OCI-LY7 (cell line): ENCODE measurements around the gene RFWD3. TPM values are rescaled to one million over a fixed set of nuclear protein-coding genes. Genes with fewer than 3 reads are reported as not detected.

Experiments
- Bru-seq: library from RNA; stranded (reverse); fragments of 400-500 nt; gene quantifications from one replicate; lab custom pipeline; 2021; lab: Mats Ljungman, UMichigan
- BruChase-seq, 2 experiments: library from RNA; stranded (reverse); fragments of 400-500 nt; gene quantifications; one replicate each; lab custom pipeline; 2021; lab: Mats Ljungman, UMichigan
- BruUV-seq: library from RNA; stranded (reverse); fragments of 400-500 nt; replicated peaks from 2 replicates; lab custom pipeline; 2021; lab: Mats Ljungman, UMichigan
- CTCF ChIA-PET: fragments of 300-600 bp; sonication (Branson Sonifier 250); formaldehyde crosslinking; loops from one replicate; lab custom pipeline; 2022; ENCODE audit warnings: antibody characterized with exemption; ENCODE audit not compliant: unreplicated experiment; lab: Charles Lee
- POLR2A ChIA-PET: fragments of 300-600 bp; sonication (Branson Sonifier 250); formaldehyde crosslinking; loops from one replicate; lab custom pipeline; 2022; ENCODE audit warnings: antibody characterized with exemption; lab: Charles Lee
- DNase-seq: peaks from one replicate; pipeline ENCODE4 v3.0.0-alpha.2; 2015; ENCODE audit warnings: low spot score
- H2AFZ ChIP-seq: fragments of 200-600 bp; sonication (generic), shearing (Covaris generic); 2 replicates; pipeline ENCODE4 v1.6.1; 2014; ENCODE audit warnings: mild to moderate bottlenecking, antibody characterized with exemption, low read length, moderate library complexity
- H3K27ac ChIP-seq: fragments of 200-600 bp; sonication (generic); 2 replicates; pipeline ENCODE4 v1.5.1; 2014; ENCODE audit warnings: mixed run types, low read depth, mild to moderate bottlenecking, moderate library complexity, low read length, inconsistent platforms; ENCODE audit not compliant: poor library complexity, severe bottlenecking
- H3K36me3 ChIP-seq: fragments of 200-600 bp; sonication (generic); 2 replicates; pipeline ENCODE4 v1.6.1; 2014; ENCODE audit warnings: mild to moderate bottlenecking, antibody characterized with exemption, low read length, moderate library complexity, mixed read lengths; ENCODE audit not compliant: insufficient read depth
- H3K4me1 ChIP-seq: fragments of 200-600 bp; sonication (generic); 2 replicates; pipeline ENCODE4 v1.5.1; 2014; ENCODE audit warnings: mild to moderate bottlenecking, low read length; ENCODE audit not compliant: insufficient read depth, poor library complexity, severe bottlenecking
- H3K4me2 ChIP-seq: fragments of 200-600 bp; sonication (generic); 2 replicates; pipeline ENCODE4 v1.6.1; 2014; ENCODE audit warnings: mild to moderate bottlenecking, low read length
- H3K4me3 ChIP-seq: fragments of 200-600 bp; sonication (generic); 2 replicates; pipeline ENCODE4 v1.5.1; 2014; ENCODE audit warnings: mild to moderate bottlenecking, low read depth, low read length; ENCODE audit not compliant: poor library complexity, severe bottlenecking
- H3K79me2 ChIP-seq: fragments of 200-600 bp; sonication (generic); 2 replicates; pipeline ENCODE4 v1.6.1; 2016; ENCODE audit warnings: low read depth, mild to moderate bottlenecking, low read length, moderate library complexity, mixed read lengths; ENCODE audit not compliant: insufficient read depth
- H3K9me2 ChIP-seq: fragments of 200-600 bp; sonication (generic); 2 replicates; pipeline ENCODE4 v1.6.1; 2016; ENCODE audit warnings: mild to moderate bottlenecking, low read length, mixed read lengths; ENCODE audit not compliant: insufficient read depth
- H3K9me3 ChIP-seq: fragments of 200-600 bp; sonication (generic); 2 replicates; pipeline ENCODE4 v1.6.1; 2014; ENCODE audit warnings: mild to moderate bottlenecking, mixed run types, low read length, mixed read lengths
- H4K20me1 ChIP-seq: fragments of 200-600 bp; sonication (generic); 2 replicates; pipeline ENCODE4 v1.6.1; 2014; ENCODE audit warnings: mild to moderate bottlenecking, antibody characterized with exemption, low read length, moderate library complexity, mixed read lengths; ENCODE audit not compliant: insufficient read depth
- CTCF ChIP-seq: fragments of 200-600 bp; sonication (generic); conservative IDR thresholded peaks from 2 replicates; pipeline ENCODE4 v1.5.1; 2014; ENCODE audit warnings: mild to moderate bottlenecking, antibody characterized with exemption, low read length, moderate library complexity, mixed read lengths
- EZH2phosphoT487 ChIP-seq: fragments of 200-600 bp; sonication (generic); IDR thresholded peaks from 2 replicates; pipeline ENCODE4 v1.6.1; 2018; ENCODE audit warnings: low read depth, borderline replicate concordance, mild to moderate bottlenecking, mixed run types, antibody characterized with exemption, low read length, moderate library complexity, mixed read lengths
- intact Hi-C: fragments of 100-400 bp; cut with micrococcal nuclease; formaldehyde crosslinking; loops from one replicate; pipeline ENCODE4 v1.10.0; 2022; ENCODE audit not compliant: unreplicated experiment
- long read RNA-seq: library from polyadenylated mRNA; stranded (forward); transcript quantifications from one replicate; pipeline ENCODE4 v2.0.0, GENCODE V29; 2022
- total RNA-seq, 2 experiments: library from RNA; depleted of rRNA in 1 of 2; stranded (reverse); fragments of >200 nt in 1 of 2; shearing (Covaris generic) in 1 of 2; gene quantifications; 2 replicates each; pipeline ENCODE4 v1.2.3, GENCODE V29; 2014 to 2022

RFWD3 gene
- total RNA-seq (2014; rRNA removed; shearing (Covaris generic)) (56.3 and 79.7 TPM in 2 replicates), total RNA-seq (2022) (133 and 134 TPM in 2 replicates), Bru-seq, nascent RNA (percentile 95 among the genes with signal in this experiment), BruChase-seq, experiment 1, labeled RNA remaining after a 6-hour chase (percentile 86 among the genes with signal in this experiment), BruChase-seq, experiment 2, labeled RNA remaining after a 2-hour chase (percentile 94 among the genes with signal in this experiment)
- long read RNA-seq, full-length matches to known transcripts, result 123 of 185 reads
- long read RNA-seq, partial matches to known transcripts, result 21 of 185 reads
- long read RNA-seq, other reads (novel, unspliced or antisense), result 41 of 185 reads

- CTCF ChIA-PET, result interaction anchor here (2.2 kb wide), 1 partner anchor 32 kb away, joined by 8 read pairs; no protein-coding TSS in a partner anchor
- H4K20me1 ChIP-seq, result peaks cover 19% of the 10 kb centered on the region
- H3K79me2 ChIP-seq, result peaks cover 51% of the 10 kb centered on the region
- H3K36me3 ChIP-seq, result peaks cover 46% of the 10 kb centered on the region
- TF ChIP-seq CTCF, result no peak
- TF ChIP-seq EZH2phosphoT487, result no peak
- no TSS peak for BruUV-seq
- DNase-seq, result peak; percentile 100
- H3K4me3 ChIP-seq, result peak within 1 kb of the TSS; percentile 93
- H3K4me1 ChIP-seq, result peaks cover 37% of the 10 kb centered on the region
- intact Hi-C loops, result loop anchor here (2.0 kb wide), 1 partner anchor 34 kb away; the partner anchor contains the start of gene MLKL
- peaks cover 6% of the 10 kb centered on the region; the same call in 1 of the 2 replicates for H3K9me3 ChIP-seq
- peak within 1 kb of the TSS; percentile 75 for H3K27ac ChIP-seq
- POLR2A ChIA-PET, result interaction anchor here (0.5 to 2.6 kb wide), 19 partner anchors 10 to 405 kb away, joined by 3 to 20 read pairs (median 5); partner anchors contain the start of genes GLG1, MLKL and WDR59
- peak within 1 kb of the TSS; percentile 77 for H3K4me2 ChIP-seq
- no peaks in the 10 kb centered on the region for H3K9me2 ChIP-seq
- peak within 1 kb of the TSS; percentile 96 for H2AFZ ChIP-seq
Measured at GRCh38 chr16:74666425-74667254, at the start of gene RFWD3. RFWD3 (minus strand) TSS chr16:74666877; CDS start chr16:74661449, 5,428 bp downstream.

- Histone ChIP-seq H3K36me3 (no peaks in the 10 kb centered on the region), H3K79me2 (no peaks in the 10 kb centered on the region), H3K4me1 (no peaks in the 10 kb centered on the region), H4K20me1 (no peaks in the 10 kb centered on the region), H3K9me2 (no peaks in the 10 kb centered on the region), H3K4me2 (no peak overlapping the region), H3K27ac (no peak overlapping the region), H3K4me3 (no peak overlapping the region), H2AFZ (no peak overlapping the region), H3K9me3 (no peaks in the 10 kb centered on the region)
- CTCF ChIA-PET, result interaction anchor here (0.6 kb wide), 1 partner anchor 20 kb away, joined by 4 read pairs; no protein-coding TSS in a partner anchor
- POLR2A ChIA-PET, result interaction anchor here (0.6 kb wide), 2 partner anchors 143 to 337 kb away, joined by 3 read pairs; no protein-coding TSS in a partner anchor
- DNase-seq, result no peak
- no TSS peak for BruUV-seq
- intact Hi-C loops, result no loop called here
- TF ChIP-seq CTCF, result no peak; the same call in 1 of the 2 replicates
- no peak for TF ChIP-seq EZH2phosphoT487
Measured at GRCh38 chr16:74716355-74716754, 49.7 kb upstream of the RFWD3 start.
